OCI-LY7 (cell line): ENCODE data around the gene PLSCR2.

ENCODE experiments used
- EZH2phosphoT487 ChIP-seq: fragments of 200-600 bp; sonication (generic); IDR thresholded peaks from 2 replicates; pipeline ENCODE4 v1.6.1; 2018; ENCODE audit warnings: low read depth, borderline replicate concordance, mild to moderate bottlenecking, mixed run types, antibody characterized with exemption, low read length, moderate library complexity, mixed read lengths
- TF ChIP-seq, protein P1 (sequence below): fragments of 200-600 bp; sonication (generic); conservative IDR thresholded peaks from 2 replicates; pipeline ENCODE4 v1.5.1; 2014; ENCODE audit warnings: mild to moderate bottlenecking, antibody characterized with exemption, low read length, moderate library complexity, mixed read lengths

DNA sequence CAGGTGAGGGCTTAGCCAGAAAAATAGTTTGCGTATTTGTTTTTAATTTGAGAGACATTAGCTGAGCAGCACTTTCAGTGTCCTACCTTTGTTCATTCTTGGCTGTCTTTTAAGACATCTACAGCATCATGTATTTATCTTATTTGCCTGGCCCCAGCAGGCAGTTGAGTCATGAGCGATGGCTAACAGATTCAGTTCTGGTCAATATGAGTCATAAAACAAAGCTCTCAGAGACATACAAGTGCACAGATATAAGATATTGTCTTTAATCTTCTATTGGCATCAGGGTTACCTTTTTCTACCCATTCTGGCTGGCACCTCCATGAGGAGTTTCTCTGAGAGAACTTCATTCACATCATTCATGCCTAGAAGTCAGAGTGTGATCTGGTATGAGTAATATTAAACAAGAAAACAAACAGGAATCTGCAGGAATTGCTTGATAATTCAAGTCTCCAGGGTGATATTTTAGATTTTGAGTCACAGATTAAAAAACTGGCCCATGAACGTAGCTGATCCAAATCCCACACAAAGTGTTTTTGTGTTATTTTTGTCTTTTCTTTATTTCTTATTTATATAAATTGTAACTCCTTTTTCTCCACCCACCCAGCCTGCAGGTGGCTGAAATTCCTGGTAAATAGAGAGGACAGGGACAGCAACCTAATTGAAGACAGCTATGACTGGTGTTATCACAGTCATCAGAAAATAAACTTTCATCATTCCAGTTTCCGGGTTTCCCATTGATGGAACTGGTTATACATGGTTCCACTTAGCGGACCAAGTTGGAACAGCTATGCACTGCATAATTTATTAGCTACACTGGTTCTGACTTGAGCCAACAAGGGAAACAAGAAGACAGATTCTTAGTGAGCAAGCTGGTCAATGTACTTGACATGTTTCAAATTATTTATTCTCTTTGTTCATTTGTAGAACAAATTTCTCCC, 47.3 kb downstream of the PLSCR2 start:
- TF ChIP-seq, protein P1, sequence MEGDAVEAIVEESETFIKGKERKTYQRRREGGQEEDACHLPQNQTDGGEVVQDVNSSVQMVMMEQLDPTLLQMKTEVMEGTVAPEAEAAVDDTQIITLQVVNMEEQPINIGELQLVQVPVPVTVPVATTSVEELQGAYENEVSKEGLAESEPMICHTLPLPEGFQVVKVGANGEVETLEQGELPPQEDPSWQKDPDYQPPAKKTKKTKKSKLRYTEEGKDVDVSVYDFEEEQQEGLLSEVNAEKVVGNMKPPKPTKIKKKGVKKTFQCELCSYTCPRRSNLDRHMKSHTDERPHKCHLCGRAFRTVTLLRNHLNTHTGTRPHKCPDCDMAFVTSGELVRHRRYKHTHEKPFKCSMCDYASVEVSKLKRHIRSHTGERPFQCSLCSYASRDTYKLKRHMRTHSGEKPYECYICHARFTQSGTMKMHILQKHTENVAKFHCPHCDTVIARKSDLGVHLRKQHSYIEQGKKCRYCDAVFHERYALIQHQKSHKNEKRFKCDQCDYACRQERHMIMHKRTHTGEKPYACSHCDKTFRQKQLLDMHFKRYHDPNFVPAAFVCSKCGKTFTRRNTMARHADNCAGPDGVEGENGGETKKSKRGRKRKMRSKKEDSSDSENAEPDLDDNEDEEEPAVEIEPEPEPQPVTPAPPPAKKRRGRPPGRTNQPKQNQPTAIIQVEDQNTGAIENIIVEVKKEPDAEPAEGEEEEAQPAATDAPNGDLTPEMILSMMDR: no peak
- no peak for TF ChIP-seq EZH2phosphoT487
